ENCODE results near the gene WSCD2.

WSCD2 gene

DNA sequence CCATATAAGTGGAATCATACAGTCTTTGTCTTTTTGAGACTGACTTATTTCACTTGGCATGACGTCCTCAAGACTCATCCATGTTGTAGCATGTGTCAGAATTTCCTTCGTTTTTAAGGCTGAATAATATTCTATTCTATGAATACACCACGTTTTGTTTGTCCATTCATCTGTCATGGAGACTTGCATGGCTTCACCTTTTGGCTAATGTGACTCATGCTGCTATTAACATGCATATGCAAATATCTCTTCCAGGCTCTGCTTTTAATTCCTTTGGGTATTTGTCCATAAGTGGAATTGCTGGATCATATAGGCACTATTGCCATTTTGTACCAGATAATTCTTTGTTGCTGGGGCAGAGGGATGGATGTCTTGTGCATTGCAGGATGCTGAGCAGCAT is 19.6 kb upstream of the WSCD2 start:
- Histone ChIP-seq H3K4me3 (ENCODE audit: low read length) (no peak overlapping the region), H2BK120ac (ENCODE audit: low read depth, low read length) (no peak overlapping the region), H3K4ac (ENCODE audit: low read depth, low read length) (no peak overlapping the region), H3K79me1 (ENCODE audit: low read length) (no peaks in the 10 kb centered on the region), H2AK5ac (ENCODE audit: low read length) (no peak overlapping the region), H3K27ac (ENCODE audit: low read depth, low read length) (no peak overlapping the region), H2BK5ac (ENCODE audit: low read length) (no peak overlapping the region), H3K4me2 (ENCODE audit: low read length) (no peak overlapping the region), H2BK15ac (replicated peaks; ENCODE audit: low read depth) (no peak overlapping the region), H3K56ac (ENCODE audit: low read length) (no peak overlapping the region), H4K5ac (ENCODE audit: low read length) (no peak overlapping the region), H3K79me2 (ENCODE audit: control insufficient read depth, insufficient read depth, low read length) (no peaks in the 10 kb centered on the region), H3K36me3 (ENCODE audit: control insufficient read depth, insufficient read depth, low read length) (no peaks in the 10 kb centered on the region), H3K18ac (ENCODE audit: low read length) (no peak overlapping the region), H3K23ac (ENCODE audit: low read length) (no peak overlapping the region), H3K9ac (ENCODE audit: low read length) (no peak overlapping the region), H3K27me3 (ENCODE audit: insufficient read depth, low read length, poor library complexity) (no peaks in the 10 kb centered on the region), H4K8ac (ENCODE audit: low read depth, low read length) (no peak overlapping the region), H3K4me1 (ENCODE audit: control insufficient read depth, low read depth, low read length) (peaks cover 5% of the 10 kb centered on the region)
- DNase-seq: no peak
- no CpG with 5 or more reads among the region's 3 CpGs for WGBS (ENCODE audit: extremely low coverage, insufficient coverage, low lambda C conversion rate)

- DNase-seq: no peak
- Histone ChIP-seq H2BK120ac (ENCODE audit: low read depth, low read length) (no peak overlapping the region), H3K79me1 (ENCODE audit: low read length) (no peaks in the 10 kb centered on the region), H2AK5ac (ENCODE audit: low read length) (no peak overlapping the region), H3K27me3 (ENCODE audit: insufficient read depth, low read length, poor library complexity) (no peaks in the 10 kb centered on the region), H3K79me2 (ENCODE audit: control insufficient read depth, insufficient read depth, low read length) (no peaks in the 10 kb centered on the region), H3K27ac (ENCODE audit: low read depth, low read length) (no peak overlapping the region), H4K8ac (ENCODE audit: low read depth, low read length) (no peak overlapping the region), H3K9ac (ENCODE audit: low read length) (no peak overlapping the region), H2BK5ac (ENCODE audit: low read length) (no peak overlapping the region), H4K5ac (ENCODE audit: low read length) (no peak overlapping the region), H2BK15ac (replicated peaks; ENCODE audit: low read depth) (no peak overlapping the region), H3K4ac (ENCODE audit: low read depth, low read length) (no peak overlapping the region), H3K23ac (ENCODE audit: low read length) (no peak overlapping the region), H3K4me3 (ENCODE audit: low read length) (no peak overlapping the region), H3K18ac (ENCODE audit: low read length) (no peak overlapping the region), H3K4me1 (ENCODE audit: control insufficient read depth, low read depth, low read length) (peaks cover 5% of the 10 kb centered on the region), H3K36me3 (ENCODE audit: control insufficient read depth, insufficient read depth, low read length) (no peaks in the 10 kb centered on the region), H3K56ac (ENCODE audit: low read length) (no peak overlapping the region), H3K4me2 (ENCODE audit: low read length) (no peak overlapping the region)
- WGBS (ENCODE audit: extremely low coverage, insufficient coverage, low lambda C conversion rate): no CpG with 5 or more reads among the region's 4 CpGs
These were observed 19.1 kb upstream of the WSCD2 start for GRCh38 chr12:108109954-108110353.

GRCh38 chr12:108110844-108111243 is 18.2 kb upstream of the WSCD2 start:
- no peak overlapping the region for H3K56ac ChIP-seq (ENCODE audit: low read length)
- no CpG with 5 or more reads among the region's 1 CpG for WGBS (ENCODE audit: extremely low coverage, insufficient coverage, low lambda C conversion rate)
- H3K18ac ChIP-seq (ENCODE audit: low read length): no peak overlapping the region
- no peak overlapping the region for H2AK5ac ChIP-seq (ENCODE audit: low read length)
- no peak overlapping the region for H3K4ac ChIP-seq (ENCODE audit: low read depth, low read length)
- no peaks in the 10 kb centered on the region for H3K79me1 ChIP-seq (ENCODE audit: low read length)
- no peaks in the 10 kb centered on the region for H3K27me3 ChIP-seq (ENCODE audit: insufficient read depth, low read length, poor library complexity)
- H4K5ac ChIP-seq (ENCODE audit: low read length): no peak overlapping the region
- H3K27ac ChIP-seq (ENCODE audit: low read depth, low read length): no peak overlapping the region
- DNase-seq: no peak
- H3K23ac ChIP-seq (ENCODE audit: low read length): no peak overlapping the region
- no peak overlapping the region for H2BK15ac ChIP-seq (replicated peaks; ENCODE audit: low read depth)
- H3K36me3 ChIP-seq (ENCODE audit: control insufficient read depth, insufficient read depth, low read length): no peaks in the 10 kb centered on the region
- peaks cover 5% of the 10 kb centered on the region for H3K4me1 ChIP-seq (ENCODE audit: control insufficient read depth, low read depth, low read length)
- no peak overlapping the region for H2BK120ac ChIP-seq (ENCODE audit: low read depth, low read length)
- H3K79me2 ChIP-seq (ENCODE audit: control insufficient read depth, insufficient read depth, low read length): no peaks in the 10 kb centered on the region
- H4K8ac ChIP-seq (ENCODE audit: low read depth, low read length): no peak overlapping the region
- H3K4me3 ChIP-seq (ENCODE audit: low read length): no peak overlapping the region
- no peak overlapping the region for H2BK5ac ChIP-seq (ENCODE audit: low read length)
- H3K4me2 ChIP-seq (ENCODE audit: low read length): no peak overlapping the region
- H3K9ac ChIP-seq (ENCODE audit: low read length): no peak overlapping the region

DNA sequence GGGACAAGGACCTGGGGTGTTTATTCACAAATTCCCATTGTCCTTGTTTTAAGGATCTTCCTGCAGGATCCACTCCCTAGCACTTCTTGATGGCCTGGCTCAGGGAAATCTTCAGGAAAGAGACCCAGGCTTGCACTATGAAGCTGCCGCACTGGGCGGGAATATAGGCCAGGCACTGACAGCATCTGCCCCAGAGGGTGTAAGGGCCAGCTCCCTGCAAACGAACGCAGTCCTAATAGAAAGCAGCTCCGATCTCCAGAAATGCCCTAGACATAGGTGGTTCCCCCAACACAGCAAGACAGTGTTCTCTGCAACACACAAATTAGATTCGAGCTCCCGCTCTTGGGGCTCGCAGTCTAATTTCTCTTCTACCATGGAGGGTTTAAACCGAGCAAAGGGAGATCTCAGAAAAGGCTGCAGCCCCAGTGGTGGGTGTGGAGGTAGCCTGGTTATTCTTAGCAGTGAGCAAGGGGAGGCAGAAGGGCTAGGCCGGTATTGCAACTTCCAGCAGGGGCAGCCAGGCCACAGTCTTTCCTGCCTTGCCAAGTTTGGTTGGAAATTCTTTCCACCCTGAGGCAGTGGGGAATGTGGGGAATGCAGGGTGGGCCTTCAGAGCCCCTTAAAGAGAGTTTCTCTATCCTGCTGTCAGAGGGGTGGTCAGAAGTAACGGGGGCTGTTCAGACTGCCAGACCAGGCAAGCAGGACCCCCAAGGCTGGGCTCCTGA is 16.1 kb upstream of the WSCD2 start:
- Histone ChIP-seq H3K56ac (ENCODE audit: low read length) (peak overlapping the region; percentile 69), H2BK120ac (ENCODE audit: low read depth, low read length) (no peak overlapping the region), H3K4me2 (ENCODE audit: low read length) (no peak overlapping the region), H3K79me2 (ENCODE audit: control insufficient read depth, insufficient read depth, low read length) (no peaks in the 10 kb centered on the region), H2BK15ac (replicated peaks; ENCODE audit: low read depth) (no peak overlapping the region), H3K27ac (ENCODE audit: low read depth, low read length) (peak overlapping the region; percentile 47), H3K27me3 (ENCODE audit: insufficient read depth, low read length, poor library complexity) (no peaks in the 10 kb centered on the region), H3K36me3 (ENCODE audit: control insufficient read depth, insufficient read depth, low read length) (no peaks in the 10 kb centered on the region), H4K8ac (ENCODE audit: low read depth, low read length) (no peak overlapping the region), H3K23ac (ENCODE audit: low read length) (no peak overlapping the region), H2BK5ac (ENCODE audit: low read length) (peak overlapping the region; percentile 27), H3K18ac (ENCODE audit: low read length) (peak overlapping the region; percentile 55), H3K4me1 (ENCODE audit: control insufficient read depth, low read depth, low read length) (peaks cover 5% of the 10 kb centered on the region), H3K79me1 (ENCODE audit: low read length) (no peaks in the 10 kb centered on the region), H2AK5ac (ENCODE audit: low read length) (no peak overlapping the region), H3K4me3 (ENCODE audit: low read length) (no peak overlapping the region), H3K9ac (ENCODE audit: low read length) (peak overlapping the region; percentile 28), H3K4ac (ENCODE audit: low read depth, low read length) (peak overlapping the region; percentile 83), H4K5ac (ENCODE audit: low read length) (no peak overlapping the region)
- no CpG with 5 or more reads among the region's 11 CpGs for WGBS (ENCODE audit: extremely low coverage, insufficient coverage, low lambda C conversion rate)
- peak; percentile 94 for DNase-seq

DNA sequence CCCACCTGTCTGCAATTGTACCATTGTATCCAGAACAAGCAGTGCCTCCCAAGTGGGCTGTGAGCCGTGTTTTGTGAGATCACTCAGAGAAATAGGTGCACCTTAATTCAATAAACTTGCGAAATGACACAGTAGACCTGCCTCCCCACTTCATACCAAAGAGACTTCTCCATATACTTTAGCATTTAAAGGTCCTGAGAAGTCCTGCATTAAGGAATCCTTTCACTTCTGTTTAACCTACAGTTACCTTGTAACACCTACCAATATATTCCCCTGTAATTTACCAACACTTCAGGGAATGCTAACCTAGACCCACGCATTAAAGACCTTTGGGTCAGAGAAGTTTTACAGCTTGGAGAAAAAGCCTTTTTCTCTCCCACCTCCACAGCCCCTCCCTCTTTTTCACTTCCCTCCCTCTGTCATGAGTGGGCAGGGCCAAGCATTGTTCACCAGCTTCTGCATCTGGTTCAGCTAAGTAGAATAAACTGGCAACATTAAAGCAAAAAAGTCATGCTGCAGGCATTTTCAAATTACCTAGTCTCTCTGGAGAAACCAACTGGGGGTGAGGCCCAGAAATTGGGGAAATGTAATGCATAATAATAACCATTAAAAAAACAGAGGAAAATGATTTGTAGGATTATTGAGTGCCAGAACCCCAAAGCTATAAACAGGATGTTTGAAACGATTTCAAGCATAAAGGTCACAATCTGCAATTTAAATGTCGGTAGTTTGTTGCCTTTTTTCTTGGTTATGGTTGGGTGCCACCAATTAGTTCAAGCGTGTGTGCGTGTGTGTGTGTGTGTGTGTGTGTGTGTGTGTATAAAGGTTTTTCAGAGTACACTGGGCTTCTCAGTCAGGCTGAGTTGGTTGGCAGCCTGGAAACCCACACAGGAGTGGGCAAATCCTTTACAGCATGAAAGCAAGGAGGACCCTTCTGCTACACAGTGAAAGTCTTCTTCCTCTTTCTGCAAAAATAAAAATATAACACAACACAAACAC is 13.7 kb upstream of the WSCD2 start:
- Histone ChIP-seq H2BK15ac (replicated peaks; ENCODE audit: low read depth) (no peak overlapping the region), H3K56ac (ENCODE audit: low read length) (no peak overlapping the region), H2BK5ac (ENCODE audit: low read length) (no peak overlapping the region), H2AK5ac (ENCODE audit: low read length) (no peak overlapping the region), H3K4me3 (ENCODE audit: low read length) (no peak overlapping the region), H3K27ac (ENCODE audit: low read depth, low read length) (no peak overlapping the region), H3K79me2 (ENCODE audit: control insufficient read depth, insufficient read depth, low read length) (no peaks in the 10 kb centered on the region), H4K5ac (ENCODE audit: low read length) (no peak overlapping the region), H3K4me2 (ENCODE audit: low read length) (no peak overlapping the region), H3K79me1 (ENCODE audit: low read length) (no peaks in the 10 kb centered on the region), H3K36me3 (ENCODE audit: control insufficient read depth, insufficient read depth, low read length) (no peaks in the 10 kb centered on the region), H3K27me3 (ENCODE audit: insufficient read depth, low read length, poor library complexity) (no peaks in the 10 kb centered on the region), H4K8ac (ENCODE audit: low read depth, low read length) (no peak overlapping the region), H3K4ac (ENCODE audit: low read depth, low read length) (no peak overlapping the region), H3K23ac (ENCODE audit: low read length) (no peak overlapping the region), H3K4me1 (ENCODE audit: control insufficient read depth, low read depth, low read length) (peaks cover 5% of the 10 kb centered on the region), H3K18ac (ENCODE audit: low read length) (no peak overlapping the region), H2BK120ac (ENCODE audit: low read depth, low read length) (no peak overlapping the region), H3K9ac (ENCODE audit: low read length) (no peak overlapping the region)
- no peak for DNase-seq
- WGBS (ENCODE audit: extremely low coverage, insufficient coverage, low lambda C conversion rate): no CpG with 5 or more reads among the region's 7 CpGs

All from mesendoderm (in vitro differentiated cells).